Ectodermal cell (in vitro differentiated cells): ENCODE measurements around the gene NINJ1.

ENCODE experiments used
- H3K27ac ChIP-seq: 2 replicates; pipeline ENCODE4 v1.7.0; 2013; ENCODE audit warnings: mild to moderate bottlenecking, low read depth, low read length; ENCODE audit not compliant: insufficient read depth, poor library complexity, severe bottlenecking
- H3K27me3 ChIP-seq: 2 replicates; pipeline ENCODE4 v1.7.0; 2013; ENCODE audit warnings: mild to moderate bottlenecking, low read length; ENCODE audit not compliant: insufficient read depth, control insufficient read depth, poor library complexity, severe bottlenecking
- H3K36me3 ChIP-seq: one replicate; pipeline ENCODE4 v1.7.0; 2013; ENCODE audit warnings: low read length; ENCODE audit not compliant: control insufficient read depth, insufficient read depth
- H3K4me1 ChIP-seq: one replicate; pipeline ENCODE4 v1.7.0; 2013; ENCODE audit warnings: low read length; ENCODE audit not compliant: control insufficient read depth, insufficient read depth
- H3K4me3 ChIP-seq: 2 replicates; pipeline ENCODE4 v1.7.0; 2013; ENCODE audit warnings: low read depth, low read length, control low read depth; ENCODE audit not compliant: insufficient read depth
- H3K9me3 ChIP-seq: 2 replicates; pipeline ENCODE4 v1.7.0; 2013; ENCODE audit warnings: mild to moderate bottlenecking, low read length, moderate library complexity; ENCODE audit not compliant: control insufficient read depth
- WGBS, 2 experiments: methylation state at CpG; one replicate each; pipeline ENCODE4 v1.1.7; 2013; ENCODE audit warnings: missing lambda C conversion rate in 2 of 2; 5-methylcytosine and 5-hydroxymethylcytosine counted together

NINJ1 gene

GRCh38 chr9:93093127-93093876 is 40.7 kb downstream of the NINJ1 start:
- Histone ChIP-seq H3K36me3 (no peaks in the 10 kb centered on the region), H3K9me3 (no peaks in the 10 kb centered on the region), H3K4me3 (no peak overlapping the region), H3K4me1 (peaks cover 6% of the 10 kb centered on the region), H3K27ac (no peak overlapping the region), H3K27me3 (peaks cover 11% of the 10 kb centered on the region)
- WGBS, 2 experiments: 88 to 92% methylated on average over 11 of the region's 11 CpGs

GRCh38 chr9:93092251-93092991 is 41.6 kb downstream of the NINJ1 start:
- 85 to 86% methylated on average over 7 of the region's 7 CpGs for WGBS, 2 experiments
- Histone ChIP-seq H3K27ac (no peak overlapping the region), H3K4me3 (no peak overlapping the region)

GRCh38 chr9:93091453-93092081 is 42.5 kb downstream of the NINJ1 start:
- no peaks in the 10 kb centered on the region for H3K9me3 ChIP-seq
- no peak overlapping the region for H3K27ac ChIP-seq
- no peaks in the 10 kb centered on the region for H3K36me3 ChIP-seq
- H3K4me1 ChIP-seq: no peaks in the 10 kb centered on the region
- peaks cover 1% of the 10 kb centered on the region for H3K27me3 ChIP-seq
- no peak overlapping the region for H3K4me3 ChIP-seq
- WGBS, 2 experiments: 75 to 79% methylated on average over 3 of the region's 3 CpGs

More at GRCh38 chr9:93092251-93092991, 41.6 kb downstream of the NINJ1 start:
- no peaks in the 10 kb centered on the region for H3K9me3 ChIP-seq
- no peaks in the 10 kb centered on the region for H3K36me3 ChIP-seq
- H3K27me3 ChIP-seq: peaks cover 10% of the 10 kb centered on the region
- H3K4me1 ChIP-seq: peaks cover under 1% of the 10 kb centered on the region

GRCh38 chr9:93091056-93091452 is 43.0 kb downstream of the NINJ1 start:
- Histone ChIP-seq H3K9me3 (no peaks in the 10 kb centered on the region), H3K27ac (no peak overlapping the region), H3K27me3 (no peaks in the 10 kb centered on the region)

GRCh38 chr9:93090091-93090655 is 43.9 kb downstream of the NINJ1 start:
- no peaks in the 10 kb centered on the region for H3K9me3 ChIP-seq
- no peak overlapping the region for H3K4me3 ChIP-seq
- no peaks in the 10 kb centered on the region for H3K36me3 ChIP-seq
- 93% methylated on average over 8 of the region's 8 CpGs for WGBS, 2 experiments
- H3K27ac ChIP-seq: no peak overlapping the region
- no peaks in the 10 kb centered on the region for H3K4me1 ChIP-seq
- H3K27me3 ChIP-seq: no peaks in the 10 kb centered on the region

More at GRCh38 chr9:93091056-93091452, 43.0 kb downstream of the NINJ1 start:
- Histone ChIP-seq H3K4me3 (no peak overlapping the region), H3K4me1 (no peaks in the 10 kb centered on the region), H3K36me3 (no peaks in the 10 kb centered on the region)
- WGBS, 2 experiments: 90 to 94% methylated on average over 4 of the region's 4 CpGs

- Histone ChIP-seq H3K27me3 (no peaks in the 10 kb centered on the region), H3K27ac (no peak overlapping the region), H3K4me1 (no peaks in the 10 kb centered on the region), H3K36me3 (no peaks in the 10 kb centered on the region), H3K4me3 (no peak overlapping the region), H3K9me3 (no peaks in the 10 kb centered on the region)
- 90% methylated on average over 12 of the region's 12 CpGs for WGBS, 2 experiments
These were observed 44.5 kb downstream of the NINJ1 start for GRCh38 chr9:93089481-93089991.

- H3K27ac ChIP-seq: no peak overlapping the region
- H3K27me3 ChIP-seq: no peaks in the 10 kb centered on the region
- 92 to 97% methylated on average over 5 of the region's 5 CpGs for WGBS, 2 experiments
- no peaks in the 10 kb centered on the region for H3K9me3 ChIP-seq
- no peaks in the 10 kb centered on the region for H3K36me3 ChIP-seq
- no peaks in the 10 kb centered on the region for H3K4me1 ChIP-seq
- H3K4me3 ChIP-seq: no peak overlapping the region
These were observed 45.0 kb downstream of the NINJ1 start for GRCh38 chr9:93089024-93089423.

- H3K9me3 ChIP-seq: no peaks in the 10 kb centered on the region
- H3K36me3 ChIP-seq: no peaks in the 10 kb centered on the region
- WGBS, 2 experiments: 95 to 97% methylated on average over 4 of the region's 4 CpGs
- H3K27me3 ChIP-seq: no peaks in the 10 kb centered on the region
- H3K4me3 ChIP-seq: no peak overlapping the region
- no peak overlapping the region for H3K27ac ChIP-seq
- no peaks in the 10 kb centered on the region for H3K4me1 ChIP-seq
These were observed 45.4 kb downstream of the NINJ1 start for GRCh38 chr9:93088656-93089015.

- WGBS, 2 experiments: 94% methylated on average over 12 of the region's 12 CpGs
- Histone ChIP-seq H3K27me3 (no peaks in the 10 kb centered on the region), H3K36me3 (no peaks in the 10 kb centered on the region), H3K4me1 (no peaks in the 10 kb centered on the region), H3K4me3 (no peak overlapping the region), H3K27ac (no peak overlapping the region), H3K9me3 (no peaks in the 10 kb centered on the region)
These were observed 45.9 kb downstream of the NINJ1 start for GRCh38 chr9:93087971-93088655.
